GM21786 (cell line): ENCODE results near the gene MRTFB.

Experiments
- ATAC-seq: cut with Tn5 transposase; IDR thresholded peaks from one replicate; pipeline ENCODE4 v1.9.1; 2021; ENCODE audit not compliant: unreplicated experiment

MRTFB gene

DNA sequence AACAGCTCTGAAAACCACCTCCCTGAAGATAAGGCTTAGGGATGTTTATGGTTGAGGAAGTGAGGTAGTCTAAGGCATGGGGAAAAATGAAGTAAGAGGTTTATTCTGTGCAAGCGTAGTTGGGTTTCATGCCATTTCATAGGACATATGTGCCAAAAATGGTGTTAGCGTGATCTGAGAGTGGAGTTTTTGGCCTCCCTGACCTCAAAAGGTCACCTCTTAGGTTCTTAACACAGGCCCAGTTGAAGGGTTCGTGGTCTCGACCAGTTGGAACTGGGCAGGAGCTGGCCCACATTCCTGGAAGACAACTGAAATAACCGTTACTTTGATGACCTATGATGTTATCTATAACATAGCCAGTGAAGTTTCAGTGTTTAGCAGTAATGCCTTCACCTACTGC lies 57.0 kb downstream of the MRTFB start:
- ATAC-seq = no peak

DNA sequence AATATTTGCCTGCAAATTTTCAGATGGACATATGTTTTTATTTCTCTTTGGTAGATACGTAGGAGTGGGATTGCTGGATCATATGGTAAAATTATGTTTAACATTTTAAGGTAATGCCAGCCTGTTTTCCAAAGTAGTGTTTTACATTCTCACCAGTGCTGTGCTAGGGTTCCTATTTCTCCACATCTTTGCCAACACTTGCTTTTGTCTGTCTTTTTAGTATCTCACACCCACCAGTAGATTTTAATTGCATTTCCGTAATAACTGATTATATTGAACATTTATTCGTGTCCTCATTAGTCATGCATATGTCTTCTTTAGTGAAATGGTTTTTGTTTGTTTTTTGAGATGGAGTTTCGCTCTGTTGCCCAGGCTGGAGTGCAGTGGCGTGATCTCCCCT lies 58.4 kb downstream of the MRTFB start:
- ATAC-seq = no peak

DNA sequence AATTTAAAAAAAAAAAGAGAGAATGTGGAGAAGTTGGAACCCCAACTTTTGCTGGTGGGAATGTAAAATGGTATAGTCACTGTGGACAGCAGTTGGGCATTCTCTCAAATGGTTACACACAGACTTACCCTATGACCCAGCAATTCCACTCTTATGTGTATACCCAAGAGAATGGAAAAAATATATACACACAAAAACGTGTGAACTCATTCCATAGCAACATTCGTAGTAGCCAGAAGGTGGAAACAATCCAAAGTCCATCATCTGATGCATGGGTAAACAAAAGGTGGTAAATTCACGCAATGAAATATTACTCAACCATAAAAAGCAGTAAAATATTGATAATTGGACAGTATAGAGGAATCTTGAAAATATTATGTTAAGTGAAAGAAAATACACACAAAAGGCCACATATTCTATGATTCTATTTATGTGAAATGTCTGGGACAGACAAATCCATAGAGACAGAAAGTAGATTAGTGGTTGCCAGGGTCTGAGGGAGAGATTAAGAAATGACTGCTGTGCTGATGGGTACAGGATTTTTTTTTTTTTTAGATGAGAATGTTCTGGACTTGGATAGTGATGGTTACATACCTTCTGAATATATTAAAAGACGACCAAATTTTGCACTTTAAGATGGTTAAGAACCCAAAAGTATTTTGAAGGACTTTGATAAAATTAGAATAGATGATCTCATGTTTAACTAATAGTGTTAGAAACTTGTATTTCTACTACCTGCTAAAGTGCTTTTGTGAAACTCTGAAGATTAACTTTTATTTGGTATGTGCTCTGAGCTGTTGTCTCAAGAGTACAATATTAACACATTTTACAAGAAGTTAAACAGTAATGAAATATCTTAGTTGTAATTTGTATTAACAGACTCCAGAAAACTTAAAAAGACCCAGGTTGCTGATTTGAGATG lies 60.9 kb downstream of the MRTFB start:
- peak; percentile 33 for ATAC-seq

DNA sequence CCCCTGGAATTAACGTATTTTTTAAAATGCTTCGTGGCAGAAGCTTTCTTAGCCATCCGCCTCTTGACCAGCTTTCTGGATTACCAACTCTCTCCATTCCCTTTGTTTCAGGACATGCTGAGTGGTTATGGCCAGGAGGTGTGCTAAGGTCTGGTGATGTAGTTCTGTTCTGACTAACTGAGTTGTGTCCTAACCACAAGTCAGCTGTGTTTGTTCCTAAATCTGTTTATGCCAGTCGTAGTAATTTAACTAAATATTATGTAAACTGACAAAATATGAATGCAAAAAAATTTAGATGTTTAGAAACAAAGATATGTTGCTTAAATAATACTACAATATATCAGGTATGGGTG lies 61.6 kb downstream of the MRTFB start:
- ATAC-seq = peak; percentile 81

DNA sequence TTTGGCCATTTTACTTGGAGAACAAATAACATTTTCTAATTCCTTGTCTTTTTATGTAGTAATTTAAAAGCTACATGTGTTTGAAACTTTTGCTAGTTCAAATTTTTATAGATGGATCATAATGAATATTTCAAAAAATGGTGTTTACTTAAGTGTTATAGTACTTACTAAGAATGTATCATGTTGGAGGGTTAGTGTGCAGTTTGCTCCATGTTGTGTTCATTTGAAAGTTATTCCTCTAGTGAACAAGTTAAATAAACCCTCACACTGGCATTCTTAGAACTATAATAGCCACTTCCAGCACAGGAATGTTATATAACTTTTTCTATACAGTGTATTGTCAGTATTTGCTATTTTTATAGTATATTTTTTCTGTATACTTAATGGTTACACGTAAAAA lies 62.8 kb downstream of the MRTFB start:
- no peak for ATAC-seq

DNA sequence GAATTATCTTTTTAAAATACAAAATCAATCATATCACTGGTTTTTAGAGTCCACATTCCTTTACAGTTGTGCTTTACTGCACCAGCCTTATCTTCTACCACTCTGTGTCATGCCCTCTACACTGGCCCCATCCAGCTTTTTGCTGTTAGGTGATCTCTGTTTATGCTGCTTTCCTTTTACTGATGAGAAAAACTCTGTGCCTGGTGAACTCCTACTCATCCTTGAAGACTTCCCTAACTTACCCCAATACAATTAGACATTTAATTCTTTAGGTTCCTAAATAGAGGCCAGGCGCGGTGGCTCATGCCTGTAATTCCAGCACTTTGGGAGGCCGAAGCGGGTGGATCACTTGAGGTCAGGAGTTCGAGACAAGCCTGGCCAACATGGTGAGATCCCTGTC lies 64.6 kb downstream of the MRTFB start:
- no peak for ATAC-seq

DNA sequence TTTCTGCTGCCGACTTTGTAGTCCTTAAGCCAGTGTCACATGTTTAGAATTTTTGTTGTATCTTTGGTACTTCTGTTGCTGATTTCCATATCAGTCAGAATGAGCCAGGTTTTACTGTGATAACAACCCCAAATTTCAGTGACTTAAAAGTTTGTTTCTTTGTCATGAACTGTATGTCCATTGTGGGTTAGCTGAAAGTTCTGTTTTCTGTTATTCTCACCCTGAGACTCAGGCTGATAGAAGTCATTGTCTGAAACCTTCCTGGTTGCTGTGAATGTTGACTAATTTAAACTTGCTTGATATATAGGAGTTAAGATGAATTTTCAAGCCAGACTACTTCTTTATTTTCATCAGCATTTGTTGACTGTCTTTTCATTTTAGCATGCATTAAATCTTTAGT lies 68.8 kb downstream of the MRTFB start:
- ATAC-seq = no peak

DNA sequence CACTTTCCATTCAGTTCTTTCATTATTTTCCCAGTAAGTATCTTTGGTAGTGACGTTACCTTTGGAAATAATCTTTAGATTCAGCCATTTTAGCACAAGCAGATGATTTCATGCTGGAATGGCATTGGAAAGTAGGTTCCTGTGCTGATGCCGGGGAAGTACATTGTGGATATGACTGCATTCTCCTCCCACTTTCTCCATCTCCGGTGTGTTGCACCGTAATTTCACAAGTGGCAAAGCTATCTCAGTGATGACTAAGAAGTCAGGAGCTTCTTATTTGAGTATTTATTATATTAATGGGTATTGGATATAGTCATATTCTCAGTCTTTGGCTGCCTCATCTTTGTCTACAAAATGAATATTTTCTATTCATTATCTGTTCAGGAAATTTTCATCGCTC lies 69.8 kb downstream of the MRTFB start:
- no peak for ATAC-seq

- peak; percentile 50 for ATAC-seq
Measured at GRCh38 chr16:14146445-14146844, 75.3 kb downstream of the MRTFB start.

- ATAC-seq = no peak
Measured at GRCh38 chr16:14148016-14148415, 76.9 kb downstream of the MRTFB start.

DNA sequence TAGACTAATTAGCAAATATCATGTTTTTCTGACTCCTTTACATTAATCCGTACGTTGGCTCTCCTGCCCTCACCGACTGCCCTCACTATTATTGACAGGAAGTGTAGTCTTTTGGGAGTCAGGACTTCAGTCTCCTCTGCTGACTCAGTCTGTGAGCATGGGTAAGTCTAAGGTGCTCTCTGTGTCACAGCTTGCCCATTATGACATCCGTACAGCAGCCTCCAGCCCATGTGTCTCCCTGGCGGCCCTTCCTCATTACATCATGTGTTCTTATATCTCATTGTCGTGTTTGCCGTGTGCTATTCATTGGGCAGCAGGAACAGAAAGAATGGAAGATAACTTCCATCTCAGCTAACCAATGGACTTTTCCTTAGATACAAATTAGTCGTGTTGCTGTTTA lies 77.5 kb downstream of the MRTFB start:
- no peak for ATAC-seq

DNA sequence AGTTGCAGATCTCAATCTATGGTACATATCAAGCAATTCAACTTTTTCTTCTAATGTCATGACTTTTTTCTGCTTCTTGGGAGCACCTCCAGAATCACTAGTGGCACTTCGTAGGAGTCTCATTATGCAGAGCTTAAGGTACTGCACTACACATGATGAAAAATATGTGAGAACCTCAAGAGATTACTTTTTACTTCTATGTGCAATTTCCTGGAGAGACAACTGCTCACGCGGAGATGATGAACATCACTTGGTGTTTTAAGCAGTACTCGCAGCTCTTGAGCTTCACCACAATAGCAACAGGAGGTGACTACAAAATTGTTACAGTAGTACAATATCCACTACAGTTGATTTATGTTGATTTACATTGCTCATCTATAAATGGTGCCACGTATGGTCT lies 79.7 kb downstream of the MRTFB start:
- no peak for ATAC-seq

DNA sequence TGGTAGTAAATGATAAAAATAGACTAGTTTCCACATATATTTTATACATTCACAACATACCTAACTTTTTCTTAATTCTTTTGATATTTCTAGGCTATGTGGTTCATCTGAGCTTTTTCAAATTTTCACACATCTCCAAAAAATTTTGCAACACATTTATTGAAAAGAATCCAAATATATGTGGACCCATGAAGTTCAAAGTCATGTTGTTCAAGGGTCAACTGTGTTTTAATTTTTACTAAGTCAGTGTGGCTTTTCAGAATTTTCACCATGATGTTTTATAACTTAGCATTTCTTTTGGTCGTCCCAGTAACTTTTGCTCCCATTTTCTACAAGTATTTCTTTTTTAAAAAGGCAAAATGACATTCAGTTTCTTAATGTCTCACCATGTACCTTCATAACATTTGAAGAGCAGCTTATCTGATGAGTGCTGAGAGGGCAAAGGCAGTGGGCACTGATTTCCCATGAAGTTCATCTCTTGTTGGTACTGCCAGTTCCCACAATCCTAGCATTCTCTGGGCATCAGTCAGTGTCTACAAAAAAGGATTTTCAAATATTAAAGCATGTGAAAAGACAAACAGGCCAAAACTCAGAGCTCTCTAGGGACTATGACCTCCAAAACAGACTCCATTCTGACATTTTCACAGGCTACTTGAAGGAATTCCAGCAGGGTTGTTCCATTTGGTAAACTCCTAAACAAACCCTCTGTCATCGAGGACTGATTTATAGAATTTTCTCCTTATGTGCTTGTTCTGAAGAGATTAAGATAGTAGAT lies 80.3 kb downstream of the MRTFB start:
- ATAC-seq = no peak

DNA sequence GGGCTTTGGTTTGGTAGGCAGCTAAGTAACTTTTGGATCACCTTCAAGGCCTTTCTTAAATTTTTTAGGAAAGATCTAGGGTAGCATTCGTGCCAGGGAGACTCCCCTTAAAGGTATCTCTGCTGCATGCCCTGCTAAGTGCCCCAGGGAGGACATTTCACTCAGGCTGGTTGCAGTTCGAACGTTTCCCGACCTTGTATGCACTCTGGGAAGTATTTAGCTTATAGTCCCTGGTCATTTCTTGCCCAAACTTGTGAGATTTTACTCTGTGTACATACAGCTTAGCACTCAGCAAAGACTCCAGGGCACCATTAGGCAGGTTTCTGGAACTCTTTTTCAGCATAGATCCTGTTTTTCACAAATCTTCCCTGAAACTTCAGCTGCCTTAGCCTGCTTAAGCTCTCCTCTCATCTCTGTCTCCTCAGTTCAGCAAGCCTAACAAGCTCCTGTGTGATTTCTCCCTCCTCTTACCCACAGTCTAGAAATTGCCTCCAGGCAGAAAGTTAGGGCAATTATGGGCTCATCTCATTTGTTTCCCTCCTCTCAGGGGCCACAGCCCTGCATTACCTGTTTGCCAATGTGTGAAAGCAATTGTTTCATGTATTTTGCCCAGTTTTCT lies 84.6 kb downstream of the MRTFB start:
- ATAC-seq = no peak

GRCh38 chr16:14164916-14165662 lies 94.0 kb downstream of the MRTFB start:
- no peak for ATAC-seq

GRCh38 chr16:14168146-14168545 lies 97.0 kb downstream of the MRTFB start:
- ATAC-seq = no peak

DNA sequence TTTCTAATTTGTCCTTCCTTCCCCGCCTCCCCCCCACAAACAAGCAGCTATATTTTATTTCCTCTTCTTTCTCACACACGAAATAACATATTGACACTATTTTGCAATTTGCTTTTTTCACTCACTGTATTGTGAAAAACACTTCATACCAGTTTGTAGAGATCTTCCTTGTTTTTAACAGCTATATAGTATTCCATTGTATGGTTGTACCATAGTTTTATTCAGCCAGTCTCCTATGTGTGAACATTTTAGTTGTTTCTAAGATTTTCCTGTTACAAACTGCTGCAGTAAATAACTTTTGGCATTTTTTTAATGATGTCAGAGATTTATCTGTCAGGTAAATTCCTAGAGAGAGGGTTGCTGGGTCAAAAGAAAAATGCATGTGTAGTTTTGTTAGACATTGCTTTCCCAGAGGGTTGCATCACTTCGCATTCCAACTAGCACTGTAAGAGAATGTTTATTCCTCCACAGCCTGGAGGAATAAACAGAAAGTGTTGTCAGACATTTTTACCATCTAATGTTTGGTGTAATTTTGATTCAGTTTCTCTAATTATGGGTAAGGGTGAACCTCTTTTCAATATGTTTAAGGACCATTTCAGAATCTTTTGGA lies 101.2 kb downstream of the MRTFB start:
- no peak for ATAC-seq

GRCh38 chr16:14175086-14175485 lies 104.0 kb downstream of the MRTFB start:
- no peak for ATAC-seq

GRCh38 chr16:14177704-14178103 lies 106.6 kb downstream of the MRTFB start:
- ATAC-seq = no peak

DNA sequence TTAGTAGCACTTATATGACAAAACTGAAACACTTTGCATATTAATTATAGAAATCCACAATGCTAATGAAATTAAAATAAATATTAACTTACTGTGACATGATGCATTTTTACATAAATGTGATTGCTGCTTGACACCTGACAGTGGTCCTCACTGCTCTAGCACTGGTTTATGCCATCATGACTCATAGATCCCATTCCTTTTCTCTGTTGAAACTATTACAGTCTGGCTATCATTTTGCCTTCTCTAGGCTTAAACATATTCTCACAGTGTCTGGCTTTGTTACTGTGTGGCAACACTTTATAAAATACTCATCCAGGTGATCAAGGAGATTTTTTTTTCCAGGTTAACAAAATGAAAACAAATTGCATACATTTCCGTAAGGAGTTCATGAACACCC lies 108.0 kb downstream of the MRTFB start:
- no peak for ATAC-seq

- ATAC-seq = no peak
Measured at GRCh38 chr16:14180481-14180944, 109.4 kb downstream of the MRTFB start.
